GM20000 (cell line): ENCODE data around the gene NFIB.

Experiments used
- DNase-seq: peaks from one replicate; pipeline ENCODE4 v3.0.0; 2012; ENCODE audit warnings: low spot score
- TF ChIP-seq, protein P1 (sequence below): IDR thresholded peaks from 2 replicates; pipeline ENCODE4 v1.5.1; 2012; ENCODE audit warnings: mild to moderate bottlenecking, control low read depth; ENCODE audit errors: extremely low read depth, missing control alignments

NFIB gene

GRCh38 chr9:14313951-14314423, at the start of gene NFIB:
TSS of gene NFIB (minus strand) at chr9:14314141. CDS start at chr9:14313511, 630 bp downstream.
- TF ChIP-seq, protein P1, sequence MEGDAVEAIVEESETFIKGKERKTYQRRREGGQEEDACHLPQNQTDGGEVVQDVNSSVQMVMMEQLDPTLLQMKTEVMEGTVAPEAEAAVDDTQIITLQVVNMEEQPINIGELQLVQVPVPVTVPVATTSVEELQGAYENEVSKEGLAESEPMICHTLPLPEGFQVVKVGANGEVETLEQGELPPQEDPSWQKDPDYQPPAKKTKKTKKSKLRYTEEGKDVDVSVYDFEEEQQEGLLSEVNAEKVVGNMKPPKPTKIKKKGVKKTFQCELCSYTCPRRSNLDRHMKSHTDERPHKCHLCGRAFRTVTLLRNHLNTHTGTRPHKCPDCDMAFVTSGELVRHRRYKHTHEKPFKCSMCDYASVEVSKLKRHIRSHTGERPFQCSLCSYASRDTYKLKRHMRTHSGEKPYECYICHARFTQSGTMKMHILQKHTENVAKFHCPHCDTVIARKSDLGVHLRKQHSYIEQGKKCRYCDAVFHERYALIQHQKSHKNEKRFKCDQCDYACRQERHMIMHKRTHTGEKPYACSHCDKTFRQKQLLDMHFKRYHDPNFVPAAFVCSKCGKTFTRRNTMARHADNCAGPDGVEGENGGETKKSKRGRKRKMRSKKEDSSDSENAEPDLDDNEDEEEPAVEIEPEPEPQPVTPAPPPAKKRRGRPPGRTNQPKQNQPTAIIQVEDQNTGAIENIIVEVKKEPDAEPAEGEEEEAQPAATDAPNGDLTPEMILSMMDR = no peak
- DNase-seq = peak; percentile 49

DNA sequence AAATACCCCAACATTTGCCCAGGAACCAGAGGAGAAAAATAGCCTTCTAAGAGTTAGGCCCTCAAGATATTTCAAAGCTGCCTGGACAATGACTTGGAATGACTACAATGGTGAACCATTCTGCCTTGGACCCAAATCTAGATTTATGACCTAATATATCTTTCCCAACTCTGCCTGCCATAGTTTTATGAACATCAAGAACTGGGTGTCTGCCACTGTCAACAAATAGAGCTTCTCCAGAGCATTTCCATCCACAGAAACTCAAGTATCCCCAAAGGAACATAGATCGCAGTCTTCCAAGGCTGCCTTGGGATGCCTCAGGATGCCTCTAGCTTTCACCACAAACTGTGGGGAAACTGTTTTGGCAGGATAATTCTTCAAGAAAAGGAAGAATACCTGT, 48.2 kb upstream of the NFIB start:
- DNase-seq = no peak
- TF ChIP-seq, protein P1 = no peak

DNA sequence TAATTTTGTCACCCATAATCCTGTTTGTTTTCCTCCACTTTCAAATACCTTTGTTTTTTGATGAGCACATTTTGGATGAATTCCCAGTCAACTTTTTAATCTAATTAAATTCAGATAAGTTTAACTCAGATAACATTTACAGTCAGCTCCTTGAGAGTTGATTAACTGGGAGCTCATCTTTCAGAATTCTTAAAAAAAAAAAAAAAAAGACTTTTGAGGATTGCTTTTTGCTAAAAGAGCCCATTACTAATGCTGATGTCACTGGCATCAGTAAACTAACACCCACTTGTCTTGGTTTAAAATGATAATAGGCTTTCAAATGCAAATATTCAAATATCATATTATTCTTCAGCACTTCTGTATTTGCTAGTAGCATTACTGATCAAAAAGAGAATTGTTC, 47.1 kb upstream of the NFIB start:
- DNase-seq = no peak
- TF ChIP-seq, protein P1 = no peak

DNA sequence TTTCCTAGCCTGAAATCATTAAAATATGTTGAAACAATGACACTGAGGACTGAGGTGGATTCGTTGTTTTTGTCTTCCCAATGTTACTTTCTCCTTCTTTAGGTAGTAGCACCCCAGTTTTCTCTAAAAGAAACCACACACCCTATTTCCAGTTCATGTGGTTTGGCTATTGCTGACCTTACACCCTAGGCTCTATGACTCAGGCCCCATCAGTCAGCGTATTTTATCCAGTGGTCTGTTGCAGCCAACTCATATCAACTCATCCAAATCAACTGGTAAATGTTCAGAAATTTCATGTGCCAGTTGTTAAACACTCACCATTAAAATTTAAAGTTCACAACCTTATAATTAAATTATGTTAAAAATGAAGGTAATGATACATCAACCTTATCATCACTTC, 44.6 kb upstream of the NFIB start:
- TF ChIP-seq, protein P1 = no peak
- no peak for DNase-seq

DNA sequence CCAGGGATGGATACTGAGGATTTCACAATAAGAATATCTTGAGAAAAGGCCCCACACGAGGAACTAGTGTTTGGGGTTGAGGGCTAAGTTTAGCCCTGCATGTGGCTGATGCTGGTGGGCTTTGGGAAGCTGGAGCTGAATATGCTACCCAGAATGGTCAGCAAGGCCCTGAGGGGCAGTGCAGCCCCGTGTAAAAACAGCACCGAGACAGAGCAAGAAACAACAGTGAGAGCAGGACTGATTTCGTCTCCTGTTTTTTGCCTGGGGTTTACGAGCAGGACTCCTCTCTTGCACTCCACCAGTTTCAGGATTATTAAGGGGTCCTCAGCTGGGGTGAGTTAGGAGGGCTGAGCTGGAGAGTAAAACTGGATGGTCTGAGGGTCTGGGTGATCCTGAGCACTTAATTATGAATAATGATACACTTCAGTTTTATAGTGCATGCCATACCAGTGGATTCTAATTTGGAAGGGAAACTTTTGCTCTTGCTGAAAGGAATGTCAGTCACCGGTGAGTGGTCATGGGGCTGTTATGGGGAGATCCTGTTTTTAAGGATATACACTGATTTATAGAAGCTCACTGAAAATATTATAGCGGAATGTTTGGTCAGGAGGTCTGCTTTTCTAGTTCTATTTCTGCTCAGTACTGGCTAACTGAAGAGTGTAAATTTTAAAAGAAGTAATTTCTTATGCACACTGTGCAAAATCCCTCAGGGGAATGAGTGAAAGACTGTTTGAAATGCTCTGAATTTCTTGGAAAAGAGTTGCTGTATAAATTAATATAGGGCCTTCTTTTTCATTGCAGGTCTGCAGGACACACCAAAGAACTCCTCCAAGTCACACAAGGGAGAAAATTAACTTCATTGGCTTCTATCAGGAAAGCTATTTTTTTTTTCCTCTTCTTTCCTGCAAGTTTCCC, 42.7 kb upstream of the NFIB start:
- no peak for DNase-seq
- TF ChIP-seq, protein P1 = no peak

DNA sequence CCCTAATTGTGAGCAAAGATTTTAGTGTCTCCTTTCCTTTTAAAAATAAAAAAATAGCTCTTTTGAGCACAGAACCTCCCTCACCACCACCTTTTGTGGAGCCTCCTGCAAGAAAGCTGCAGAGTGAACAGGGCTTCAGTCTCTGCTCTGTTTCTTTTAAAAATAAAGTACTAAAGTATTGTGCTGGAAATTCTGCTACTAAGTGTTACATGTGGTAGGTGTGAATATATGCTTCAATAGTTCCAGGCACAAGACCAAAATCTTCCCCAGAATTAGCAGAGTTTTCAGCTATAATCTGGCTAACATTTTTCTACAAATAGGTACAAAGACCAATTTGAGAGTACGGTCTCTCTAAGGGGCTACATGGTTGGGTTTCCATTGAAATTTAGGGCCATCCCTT, 40.3 kb upstream of the NFIB start:
- TF ChIP-seq, protein P1 = no peak
- DNase-seq = no peak

DNA sequence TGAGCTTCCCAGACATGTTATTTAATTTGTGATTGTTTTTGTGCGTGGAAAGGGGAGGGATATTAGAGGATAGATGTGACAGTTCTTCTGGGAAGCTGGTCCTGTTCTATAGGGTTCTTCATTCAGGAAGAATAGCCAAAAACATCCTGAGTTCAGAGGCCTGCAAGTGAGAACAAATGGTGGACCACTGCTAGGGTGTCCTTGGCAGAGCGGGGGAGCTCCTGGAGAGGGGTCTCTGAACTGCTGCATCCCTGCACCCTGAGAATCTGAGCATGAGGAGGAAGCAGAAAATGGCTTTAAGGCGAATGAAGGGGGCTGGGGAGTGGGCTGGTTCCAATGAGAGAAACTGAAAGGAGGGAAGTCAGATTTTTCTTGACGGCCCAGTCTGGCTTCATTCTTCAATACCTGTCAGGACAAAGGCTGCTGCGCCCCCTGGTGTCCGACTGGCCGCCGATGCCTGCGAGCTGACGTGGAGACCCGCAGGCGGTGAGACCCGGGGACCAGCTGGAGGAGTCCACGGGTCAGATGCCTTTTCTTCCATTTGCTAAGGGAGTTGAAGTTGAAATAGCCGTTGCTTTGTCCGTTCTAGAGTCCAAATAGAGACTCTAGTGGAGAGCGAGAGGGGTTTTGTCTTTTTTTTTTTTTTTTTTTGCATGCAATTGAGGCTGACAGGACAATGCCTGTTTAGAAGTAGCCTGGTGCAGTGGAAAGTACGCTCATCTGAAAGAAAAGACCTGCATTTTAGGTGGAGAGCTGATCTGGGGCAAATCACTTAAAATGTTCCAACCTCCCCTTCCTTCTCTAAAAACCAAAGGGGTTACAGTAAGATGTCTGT, 39.5 kb upstream of the NFIB start:
- peak; percentile 81 for DNase-seq
- TF ChIP-seq, protein P1 = peak; percentile 90
